C1 segment of cervical spinal cord (tissue), 14 donors: Measurements from ENCODE around the gene GMPR.

Experiments
- DNase-seq, 14 donors: peaks; one replicate each; lab custom pipeline; 2025; lab: John Stamatoyannopoulos, UW

GMPR gene

GRCh38 chr6:16296061-16296670 lies 57.8 kb downstream of the GMPR start:
- peak in 7 of 14 donors; percentile 22 to 63 (median 39) for DNase-seq

- no peak for DNase-seq
These were observed 61.5 kb downstream of the GMPR start for GRCh38 chr6:16299861-16300260.

GRCh38 chr6:16301511-16301910 lies 63.1 kb downstream of the GMPR start:
- peak in 1 of 14 donors; percentile 10 for DNase-seq

GRCh38 chr6:16302721-16303552 lies 64.5 kb downstream of the GMPR start:
- DNase-seq: no peak

- DNase-seq: no peak
These were observed 66.9 kb downstream of the GMPR start for GRCh38 chr6:16305246-16305725.

- no peak for DNase-seq
These were observed 67.4 kb downstream of the GMPR start for GRCh38 chr6:16305788-16306187.

GRCh38 chr6:16306334-16306733 lies 67.9 kb downstream of the GMPR start:
- no peak for DNase-seq

- DNase-seq: peak in 1 of 14 donors; percentile 57
These were observed 73.4 kb downstream of the GMPR start for GRCh38 chr6:16311763-16312162.

- no peak for DNase-seq
These were observed 75.3 kb downstream of the GMPR start for GRCh38 chr6:16313732-16314131.

GRCh38 chr6:16314296-16314695 lies 75.9 kb downstream of the GMPR start:
- no peak for DNase-seq

- DNase-seq: no peak
These were observed 78.4 kb downstream of the GMPR start for GRCh38 chr6:16316741-16317251.

- peak in 2 of 14 donors; percentile 21 to 43 for DNase-seq
These were observed 80.2 kb downstream of the GMPR start for GRCh38 chr6:16318538-16318937.

GRCh38 chr6:16318953-16319720 lies 80.8 kb downstream of the GMPR start:
- no peak for DNase-seq

- peak in 12 of 14 donors; percentile 31 to 90 (median 70) for DNase-seq
These were observed 81.6 kb downstream of the GMPR start for GRCh38 chr6:16319813-16320532.

GRCh38 chr6:16320533-16321340 lies 82.3 kb downstream of the GMPR start:
- DNase-seq: peak in 8 of 14 donors; percentile 39 to 89 (median 68)

GRCh38 chr6:16321341-16321710 lies 82.9 kb downstream of the GMPR start:
- no peak for DNase-seq

- no peak for DNase-seq
These were observed 83.4 kb downstream of the GMPR start for GRCh38 chr6:16321826-16322225.

GRCh38 chr6:16322666-16323312 lies 84.4 kb downstream of the GMPR start:
- peak in 9 of 14 donors; percentile 24 to 77 (median 55) for DNase-seq

- DNase-seq: no peak
These were observed 85.8 kb downstream of the GMPR start for GRCh38 chr6:16324184-16324583.
